ENCODE data around the gene SLC16A7. TPM values are rescaled to one million over a fixed set of nuclear protein-coding genes. Genes with fewer than 3 reads are reported as not detected.

SLC16A7 gene
- total and polyA plus RNA-seq, 4 donors, result 3.4 to 22.9 (median 11.4) TPM

DNA sequence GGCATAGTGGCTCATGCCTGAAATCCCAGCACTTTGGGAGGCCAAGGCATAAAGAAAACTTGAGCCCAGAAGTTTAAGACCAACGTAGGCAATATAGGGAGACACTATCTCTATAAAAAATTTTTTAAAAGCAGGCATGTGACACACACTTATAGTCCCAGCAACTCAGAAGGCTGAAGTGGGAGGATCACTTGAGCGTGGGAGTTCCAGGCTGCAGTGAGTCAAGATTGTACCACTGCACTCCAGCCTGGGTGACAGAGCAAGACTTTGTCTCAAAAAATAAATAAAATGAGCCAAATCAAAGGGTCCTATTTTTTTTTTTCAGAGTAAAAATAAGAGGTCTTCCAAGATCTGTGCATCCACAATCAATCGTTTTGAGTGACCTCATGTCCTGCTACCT, 237.6 kb downstream of the SLC16A7 start:
- Histone ChIP-seq H3K36me3 (ENCODE audit: control insufficient read depth in 4 of 4, insufficient read depth in 4 of 4, low read length in 4 of 4) (no peaks in the 10 kb centered on the region), H3K4me3 (no peak overlapping the region), H3K27me3 (ENCODE audit: control insufficient read depth in 3 of 3, insufficient read depth in 3 of 3, low read length in 2 of 3) (no peaks in the 10 kb centered on the region), H3K9ac (ENCODE audit: insufficient read depth in 1 of 2, low read length in 2 of 2) (no peak overlapping the region), H3K4me1 (ENCODE audit: control insufficient read depth in 5 of 5, insufficient read depth in 5 of 5, low read length in 5 of 5) (no peaks in the 10 kb centered on the region), H3K9me3 (ENCODE audit: control insufficient read depth in 4 of 4, insufficient read depth in 3 of 4, low read length in 3 of 4) (no peaks in the 10 kb centered on the region), H3K27ac (ENCODE audit: low read depth in 1 of 2, low read length in 1 of 2) (no peak overlapping the region)
- 84 to 95% methylated on average over 3 of the region's 3 CpGs for WGBS, 2 donors
- TF ChIP-seq CTCF (IDR thresholded peaks at IDR 0.05; ENCODE audit: control extremely low read depth, extremely low read depth), result no peak
- ATAC-seq (ENCODE audit: insufficient read depth, low FRiP score), result no peak
- no peak for DNase-seq

- no peak for ATAC-seq (ENCODE audit: insufficient read depth, low FRiP score)
- H3K4me1 ChIP-seq (ENCODE audit: control insufficient read depth in 5 of 5, insufficient read depth in 5 of 5, low read length in 5 of 5), result no peaks in the 10 kb centered on the region
- no peak overlapping the region for H3K27ac ChIP-seq (ENCODE audit: low read depth in 1 of 2, low read length in 1 of 2)
- 64 to 80% methylated on average over 2 of the region's 2 CpGs for WGBS, 2 donors
- TF ChIP-seq CTCF (IDR thresholded peaks at IDR 0.05; ENCODE audit: control extremely low read depth, extremely low read depth), result peak; percentile 6
- no peaks in the 10 kb centered on the region for H3K9me3 ChIP-seq (ENCODE audit: control insufficient read depth in 4 of 4, insufficient read depth in 3 of 4, low read length in 3 of 4)
- no peak overlapping the region for H3K9ac ChIP-seq (ENCODE audit: insufficient read depth in 1 of 2, low read length in 2 of 2)
- no peak overlapping the region for H3K4me3 ChIP-seq
- DNase-seq, result peak in 2 of 3 donors; percentile 22 to 33
- H3K36me3 ChIP-seq (ENCODE audit: control insufficient read depth in 4 of 4, insufficient read depth in 4 of 4, low read length in 4 of 4), result no peaks in the 10 kb centered on the region
- no peaks in the 10 kb centered on the region for H3K27me3 ChIP-seq (ENCODE audit: control insufficient read depth in 3 of 3, insufficient read depth in 3 of 3, low read length in 2 of 3)
Observed at GRCh38 chr12:59834659-59835474, 239.0 kb downstream of the SLC16A7 start.

Small RNA genes within 50 kb of the gene (small RNA-seq; reads per million reads assigned to genes)
- gene AC079905.2 (ENCODE audit: low replicate concordance) (not detected), gene RNU4-20P (ENCODE audit: low replicate concordance) (not detected)
